ENCODE data around the gene SLC25A42. TPM values are rescaled to one million over a fixed set of nuclear protein-coding genes. Genes with fewer than 3 reads are reported as not detected.
"Not testable (repeated sequence)": the region's sequence is repeated elsewhere in the genome, so short reads cannot be mapped to it uniquely, and the experiment has no call there.

The SLC25A42 gene
- total RNA-seq, 2 donors from 2014 or later, result 18.2 to 27.7 TPM

DNA sequence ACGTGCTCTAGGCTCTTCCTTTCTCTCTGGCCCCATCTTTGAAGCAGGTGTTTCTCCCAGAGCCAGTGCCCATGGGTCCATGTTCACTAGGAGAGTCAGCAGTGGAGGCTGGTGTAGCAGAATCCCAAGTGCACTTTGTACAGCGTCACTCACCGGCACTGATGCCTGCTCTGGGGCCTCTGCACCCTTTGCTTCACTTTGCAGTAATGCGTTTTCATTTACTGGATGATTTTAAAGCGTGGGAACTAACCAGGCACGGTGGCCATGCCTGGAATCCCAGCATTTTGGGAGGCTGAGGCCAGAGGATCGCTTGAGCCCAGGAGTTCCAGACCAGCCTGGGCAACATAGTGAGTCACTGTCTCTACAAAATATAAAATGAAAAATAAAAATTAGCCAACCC lies 30.7 kb downstream of the SLC25A42 start:
- H3K4me1 Mint-ChIP-seq (ENCODE audit: low read depth), result peaks cover 4% of the 10 kb centered on the region
- H3K9me3 Mint-ChIP-seq, result no peaks in the 10 kb centered on the region
- H3K36me3 Mint-ChIP-seq (ENCODE audit: insufficient read depth in 2 of 2), result no peaks in the 10 kb centered on the region
- ATAC-seq (replicated peaks in 1 of 2) (no peak), DNase-seq (no peak)
- no peaks in the 10 kb centered on the region for H3K27me3 Mint-ChIP-seq (ENCODE audit: low read depth)
- H3K27ac Mint-ChIP-seq, result no peak overlapping the region
- no peak overlapping the region for H3K4me3 Mint-ChIP-seq

DNA sequence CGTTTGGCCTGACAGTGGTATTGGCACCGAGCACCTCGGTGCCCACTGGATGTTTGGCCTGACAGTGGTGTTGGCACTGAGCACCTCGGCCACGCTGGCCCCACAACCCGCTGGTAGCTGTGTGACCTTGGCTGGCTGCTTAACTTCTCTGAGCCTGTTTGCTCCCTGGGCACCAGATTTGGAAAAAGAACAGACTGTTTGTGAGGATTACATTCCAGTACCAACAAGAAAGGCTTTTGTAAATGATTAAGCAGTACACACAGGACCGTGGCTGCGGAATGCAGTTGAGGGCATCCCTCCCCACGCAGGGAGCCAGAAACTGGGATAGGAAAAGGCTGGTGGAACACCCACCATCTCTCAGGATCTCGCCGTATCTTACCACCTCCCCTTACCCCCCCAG lies 31.9 kb downstream of the SLC25A42 start:
- H3K4me3 Mint-ChIP-seq, result no peak overlapping the region
- no peaks in the 10 kb centered on the region for H3K36me3 Mint-ChIP-seq (ENCODE audit: insufficient read depth in 2 of 2)
- no peak overlapping the region for H3K27ac Mint-ChIP-seq
- DNase-seq, result no peak
- no peak for ATAC-seq (replicated peaks in 1 of 2)
- no peaks in the 10 kb centered on the region for H3K9me3 Mint-ChIP-seq
- H3K27me3 Mint-ChIP-seq (ENCODE audit: low read depth), result no peaks in the 10 kb centered on the region
- peaks cover 4% of the 10 kb centered on the region for H3K4me1 Mint-ChIP-seq (ENCODE audit: low read depth)

DNA sequence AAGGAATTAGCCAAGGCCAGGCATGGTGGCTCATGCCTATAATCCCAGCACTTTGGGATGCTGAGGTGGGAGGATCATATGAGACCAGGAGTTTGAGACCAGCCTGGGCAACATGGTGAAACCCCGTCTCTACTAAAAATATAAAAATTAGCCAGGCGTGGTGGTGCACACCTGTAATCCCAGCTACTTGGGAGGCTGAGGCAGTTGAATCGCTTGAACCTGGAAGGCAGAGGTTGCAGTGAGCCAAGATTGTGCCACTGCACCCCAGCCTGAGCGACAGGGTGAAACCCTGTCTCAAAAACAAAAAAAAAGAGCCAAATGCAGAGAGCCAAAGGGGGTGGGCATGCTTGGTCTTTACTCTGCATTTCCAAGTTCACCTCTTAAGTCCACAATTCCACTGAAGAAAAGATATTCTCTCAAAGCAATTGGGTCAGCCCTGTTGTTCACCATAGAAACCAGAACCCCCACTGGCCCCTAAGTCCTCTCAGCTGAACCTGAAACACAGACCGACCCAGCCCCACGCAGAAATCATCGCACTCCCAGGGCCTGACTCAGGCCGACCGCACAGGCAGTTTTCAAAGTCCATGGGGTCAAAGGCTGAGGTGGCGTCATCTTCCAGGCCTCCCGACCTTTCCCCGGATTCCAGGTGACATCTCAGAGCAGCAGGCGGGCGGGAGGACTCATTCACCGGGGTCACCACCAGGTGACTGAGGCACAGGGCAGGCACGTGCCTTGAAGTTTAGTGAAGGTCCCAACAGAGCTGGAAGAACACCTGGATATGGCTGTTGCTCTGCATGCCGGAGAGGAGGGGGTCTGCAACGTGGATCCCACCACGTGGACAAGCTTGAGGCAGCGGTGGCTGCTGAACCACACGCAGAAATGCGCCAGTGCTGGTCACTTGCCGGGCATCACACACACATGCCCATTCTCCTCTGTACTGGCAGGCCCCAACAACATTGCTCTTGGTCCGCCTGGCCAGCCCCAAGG lies 33.1 kb downstream of the SLC25A42 start:
- no peak for DNase-seq
- H3K36me3 Mint-ChIP-seq (ENCODE audit: insufficient read depth in 2 of 2), result no peaks in the 10 kb centered on the region
- peaks cover 4% of the 10 kb centered on the region for H3K4me1 Mint-ChIP-seq (ENCODE audit: low read depth)
- no peak for ATAC-seq (replicated peaks in 1 of 2)
- H3K9me3 Mint-ChIP-seq, result no peaks in the 10 kb centered on the region
- H3K4me3 Mint-ChIP-seq, result no peak overlapping the region
- H3K27me3 Mint-ChIP-seq (ENCODE audit: low read depth), result no peaks in the 10 kb centered on the region
- no peak overlapping the region for H3K27ac Mint-ChIP-seq

DNA sequence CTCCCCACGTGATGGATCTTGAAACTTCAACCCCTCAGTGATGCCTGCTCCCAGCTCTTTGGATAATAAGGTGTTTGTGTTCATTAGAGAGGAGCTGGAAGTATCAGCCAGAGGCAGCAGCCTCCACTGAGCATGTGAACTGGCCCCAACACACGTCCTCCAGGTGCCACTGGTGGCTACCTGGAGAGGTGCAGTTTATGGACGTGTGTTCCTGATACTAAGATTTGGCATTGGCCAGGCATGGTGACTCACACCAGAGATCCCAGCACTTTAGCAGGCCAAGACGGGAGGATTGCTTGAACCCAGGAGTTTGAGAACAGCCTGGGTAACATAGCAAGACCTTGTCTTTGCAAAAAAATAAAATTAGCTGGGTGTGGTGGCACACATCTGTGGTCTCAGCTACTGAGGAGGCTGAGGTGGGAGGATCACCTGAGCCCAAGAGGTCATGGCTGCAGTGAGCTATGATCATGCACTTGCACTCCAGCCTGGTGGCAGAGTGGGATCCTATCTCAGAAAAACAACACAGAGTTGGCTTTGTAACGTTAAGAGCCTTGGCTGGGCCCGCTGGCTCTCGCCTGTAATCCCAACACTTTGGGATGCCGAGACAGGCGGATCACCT lies 34.4 kb downstream of the SLC25A42 start:
- no peaks in the 10 kb centered on the region for H3K27me3 Mint-ChIP-seq (ENCODE audit: low read depth)
- H3K4me1 Mint-ChIP-seq (ENCODE audit: low read depth), result peaks cover 4% of the 10 kb centered on the region
- DNase-seq (no peak), ATAC-seq (replicated peaks in 1 of 2) (no peak)
- no peak overlapping the region for H3K27ac Mint-ChIP-seq
- H3K4me3 Mint-ChIP-seq, result no peak overlapping the region
- H3K36me3 Mint-ChIP-seq (ENCODE audit: insufficient read depth in 2 of 2), result no peaks in the 10 kb centered on the region
- H3K9me3 Mint-ChIP-seq, result no peaks in the 10 kb centered on the region

DNA sequence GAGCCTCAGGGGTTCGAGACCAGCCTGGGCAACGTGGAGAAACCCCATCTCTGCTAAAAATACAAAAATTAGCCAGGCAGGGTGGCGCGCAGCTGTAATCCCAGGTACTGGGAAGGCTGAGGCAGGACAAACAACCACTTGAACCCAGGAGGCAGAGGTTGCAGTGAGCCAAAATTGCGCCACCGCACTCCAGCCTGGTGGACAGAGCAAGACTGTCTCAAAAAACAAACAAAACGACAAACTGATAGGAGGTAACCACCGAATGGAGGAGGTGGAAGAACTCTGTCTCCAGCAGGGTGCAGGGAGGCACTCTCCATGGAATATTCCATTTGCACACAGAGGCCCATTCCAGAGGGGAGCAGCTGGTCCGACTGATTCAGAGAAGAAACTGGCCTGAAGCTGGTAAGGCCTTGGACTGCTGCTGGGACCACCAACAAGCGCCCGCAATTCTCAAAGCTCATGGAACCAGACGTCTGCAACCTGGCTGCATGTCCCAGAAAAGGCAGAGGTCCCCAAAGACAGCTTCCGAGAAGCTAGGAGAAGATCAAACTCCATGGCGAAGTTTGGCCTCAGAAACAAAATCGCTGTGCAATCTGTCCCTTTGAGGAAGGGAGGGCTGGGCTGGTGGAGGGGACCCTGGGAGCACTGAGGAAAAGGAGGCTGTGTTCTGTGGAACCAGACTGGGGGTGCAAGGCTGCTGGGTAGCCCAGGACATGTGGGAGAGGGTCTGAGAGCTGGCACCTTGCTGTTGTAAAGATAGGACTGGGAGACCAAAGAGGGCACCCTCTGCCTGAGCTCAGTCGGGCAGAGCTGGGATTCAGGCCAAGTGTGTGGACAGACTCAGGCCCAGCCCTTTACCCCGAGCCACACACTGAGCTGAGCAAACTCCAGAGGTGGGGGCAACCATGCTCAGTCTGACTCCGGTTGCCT lies 35.2 kb downstream of the SLC25A42 start:
- no peak overlapping the region for H3K27ac Mint-ChIP-seq
- H3K9me3 Mint-ChIP-seq, result no peaks in the 10 kb centered on the region
- ATAC-seq (replicated peaks in 1 of 2) (no peak), DNase-seq (no peak)
- no peaks in the 10 kb centered on the region for H3K27me3 Mint-ChIP-seq (ENCODE audit: low read depth)
- no peak overlapping the region for H3K4me3 Mint-ChIP-seq
- no peaks in the 10 kb centered on the region for H3K36me3 Mint-ChIP-seq (ENCODE audit: insufficient read depth in 2 of 2)
- peaks cover 4% of the 10 kb centered on the region for H3K4me1 Mint-ChIP-seq (ENCODE audit: low read depth)

DNA sequence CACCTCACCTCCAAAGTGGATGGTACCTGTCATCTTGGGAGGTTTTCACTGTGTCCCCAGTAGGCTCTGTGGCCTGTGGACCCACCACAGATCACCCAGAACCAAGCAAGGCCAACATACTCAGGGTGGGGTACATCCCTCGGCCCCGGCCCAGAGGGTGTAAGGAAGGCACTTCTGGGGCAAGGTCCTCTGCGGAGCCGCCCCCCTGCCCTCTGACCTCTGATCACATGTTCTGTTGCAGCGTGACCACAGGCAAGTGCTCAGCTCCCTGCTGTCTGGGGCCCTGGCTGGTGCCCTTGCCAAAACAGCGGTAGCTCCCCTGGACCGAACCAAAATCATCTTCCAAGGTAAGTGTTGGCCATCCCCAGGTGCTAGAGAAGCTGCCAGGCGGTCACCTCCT lies 37.7 kb downstream of the SLC25A42 start:
- ATAC-seq (replicated peaks in 1 of 2) (no peak), DNase-seq (no peak)
- Mint-ChIP-seq H3K4me3 (no peak overlapping the region), H3K36me3 (ENCODE audit: insufficient read depth in 2 of 2) (no peaks in the 10 kb centered on the region), H3K4me1 (ENCODE audit: low read depth) (no peaks in the 10 kb centered on the region), H3K9me3 (no peaks in the 10 kb centered on the region), H3K27me3 (ENCODE audit: low read depth) (no peaks in the 10 kb centered on the region), H3K27ac (no peak overlapping the region)

DNA sequence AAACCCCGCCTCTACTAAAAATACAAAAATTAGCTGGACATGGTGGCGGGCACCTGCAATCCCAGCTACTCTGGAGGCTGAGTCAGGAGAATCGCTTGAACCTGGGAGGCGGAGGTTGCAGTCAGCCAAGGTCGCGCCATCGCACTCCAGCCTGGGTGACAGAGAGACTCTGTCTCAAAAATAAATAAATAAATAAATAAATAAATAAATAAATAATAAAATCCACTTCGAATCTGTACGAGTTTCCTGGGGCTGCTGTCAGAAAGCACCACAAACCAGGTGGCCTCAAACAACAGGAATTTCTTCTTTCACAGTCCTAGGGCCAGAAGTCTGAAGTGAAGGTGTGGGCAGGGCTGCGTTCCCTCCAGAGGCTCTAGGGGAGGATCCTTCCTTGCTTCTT lies 38.8 kb downstream of the SLC25A42 start:
- H3K9me3 Mint-ChIP-seq; H3K4me3 Mint-ChIP-seq; H3K27me3 Mint-ChIP-seq (ENCODE audit: low read depth); ATAC-seq (replicated peaks in 1 of 2); DNase-seq; H3K36me3 Mint-ChIP-seq (ENCODE audit: insufficient read depth in 2 of 2); H3K27ac Mint-ChIP-seq; H3K4me1 Mint-ChIP-seq (ENCODE audit: low read depth): not testable (repeated sequence)

DNA sequence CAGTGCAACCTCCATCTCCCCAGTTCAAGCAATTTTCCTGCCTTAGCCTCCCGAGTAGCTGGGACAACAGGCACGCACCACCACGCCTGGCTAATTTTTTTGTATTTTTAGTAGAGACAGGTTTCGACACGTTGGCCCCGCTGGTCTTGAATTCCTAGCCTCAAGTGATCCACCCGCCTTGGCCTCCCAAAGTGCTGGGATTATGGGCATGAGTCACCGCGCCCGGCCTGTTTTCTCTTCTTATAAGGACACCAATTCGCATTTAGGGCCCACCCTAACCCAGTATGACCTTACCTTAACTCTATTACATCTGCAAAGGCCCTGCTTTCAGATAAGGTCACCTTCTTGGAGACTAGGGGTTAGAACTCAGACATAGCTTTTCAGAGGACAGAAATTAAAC lies 39.4 kb downstream of the SLC25A42 start:
- Mint-ChIP-seq H3K4me3 (no peak overlapping the region), H3K4me1 (ENCODE audit: low read depth) (no peaks in the 10 kb centered on the region), H3K36me3 (ENCODE audit: insufficient read depth in 2 of 2) (no peaks in the 10 kb centered on the region), H3K27me3 (ENCODE audit: low read depth) (no peaks in the 10 kb centered on the region), H3K9me3 (no peaks in the 10 kb centered on the region), H3K27ac (no peak overlapping the region)
- ATAC-seq (replicated peaks in 1 of 2), result no peak
- DNase-seq, result no peak

DNA sequence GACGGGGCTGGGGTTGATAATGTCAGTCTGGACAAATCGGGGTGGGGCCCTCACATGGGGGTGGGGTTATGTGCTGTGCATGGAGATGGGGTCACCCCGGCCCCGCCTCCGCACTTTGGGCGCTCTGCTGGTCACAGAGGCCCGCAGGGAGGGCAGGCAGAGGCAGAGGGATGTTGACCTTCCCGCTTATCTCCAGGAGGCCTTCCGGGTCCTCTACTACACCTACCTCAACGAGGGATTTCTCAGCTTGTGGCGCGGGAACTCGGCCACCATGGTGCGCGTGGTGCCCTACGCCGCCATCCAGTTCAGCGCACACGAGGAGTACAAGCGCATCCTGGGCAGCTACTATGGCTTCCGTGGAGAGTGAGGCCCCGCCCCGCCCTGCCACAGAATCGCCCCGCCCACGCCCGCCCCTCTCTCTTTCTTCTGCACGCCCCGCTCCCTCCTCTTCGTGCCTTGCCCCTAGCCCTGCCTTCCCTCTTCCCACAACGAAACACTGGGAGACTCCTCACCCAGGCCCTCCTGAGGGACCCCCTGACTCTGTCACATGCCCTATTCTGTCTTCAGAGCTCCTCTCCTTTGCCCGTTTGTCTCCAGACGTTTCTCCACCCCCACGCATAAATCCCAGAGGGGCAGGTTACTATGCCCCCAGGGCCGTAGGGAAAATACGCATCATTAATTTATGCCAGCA lies 41.7 kb downstream of the SLC25A42 start:
- no peaks in the 10 kb centered on the region for H3K27me3 Mint-ChIP-seq (ENCODE audit: low read depth)
- ATAC-seq (replicated peaks in 1 of 2), result no peak
- DNase-seq, result peak in 1 of 2 donors; percentile 4
- H3K4me1 Mint-ChIP-seq (ENCODE audit: low read depth), result no peaks in the 10 kb centered on the region
- no peak overlapping the region for H3K4me3 Mint-ChIP-seq
- no peaks in the 10 kb centered on the region for H3K9me3 Mint-ChIP-seq
- no peaks in the 10 kb centered on the region for H3K36me3 Mint-ChIP-seq (ENCODE audit: insufficient read depth in 2 of 2)
- no peak overlapping the region for H3K27ac Mint-ChIP-seq

DNA sequence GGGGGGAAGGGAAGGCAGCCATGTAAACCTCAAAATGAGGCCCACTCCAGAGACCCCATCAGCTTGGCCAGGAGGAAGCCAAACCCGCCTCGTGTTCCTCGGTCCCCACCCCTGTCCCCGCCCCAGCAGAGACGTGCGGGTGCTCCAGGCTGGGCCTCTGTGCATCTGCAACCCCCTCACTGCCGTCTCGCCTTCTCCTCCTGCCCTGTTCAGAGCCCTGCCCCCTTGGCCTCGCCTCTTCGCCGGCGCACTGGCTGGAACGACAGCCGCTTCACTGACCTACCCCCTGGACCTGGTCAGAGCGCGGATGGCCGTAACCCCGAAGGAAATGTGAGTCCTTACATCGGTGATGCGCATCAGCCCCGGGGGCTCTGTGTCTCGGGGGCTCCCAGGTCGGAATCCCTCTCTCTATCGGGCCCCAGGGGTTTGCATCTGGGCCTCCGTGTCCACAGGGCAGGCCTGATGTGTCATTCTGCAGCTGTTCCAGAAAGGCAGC lies 42.3 kb downstream of the SLC25A42 start:
- Mint-ChIP-seq H3K27me3 (ENCODE audit: low read depth) (no peaks in the 10 kb centered on the region), H3K27ac (no peak overlapping the region), H3K4me1 (ENCODE audit: low read depth) (no peaks in the 10 kb centered on the region), H3K4me3 (no peak overlapping the region), H3K36me3 (ENCODE audit: insufficient read depth in 2 of 2) (no peaks in the 10 kb centered on the region), H3K9me3 (no peaks in the 10 kb centered on the region)
- ATAC-seq (replicated peaks in 1 of 2), result no peak
- no peak for DNase-seq

DNA sequence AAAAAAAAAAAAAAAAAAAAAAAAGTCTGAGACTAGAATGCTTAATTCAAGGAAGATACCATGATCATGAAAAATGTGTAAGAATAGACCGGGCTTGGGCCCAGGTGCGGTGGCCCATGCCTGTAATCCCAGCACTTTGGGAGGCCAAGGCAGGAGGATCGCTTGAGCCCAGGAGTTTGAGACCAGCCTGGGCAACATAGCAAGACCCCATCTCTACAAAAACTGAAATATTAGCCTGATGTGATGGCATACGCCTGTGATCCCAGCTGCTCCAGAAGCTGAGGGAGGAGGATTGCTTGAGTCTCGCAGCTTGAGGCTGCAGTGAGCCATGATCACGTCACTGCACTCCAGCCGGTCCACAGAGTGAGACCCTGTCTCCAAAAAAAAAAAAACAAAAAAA lies 43.1 kb downstream of the SLC25A42 start:
- not testable (repeated sequence) for H3K27ac Mint-ChIP-seq; H3K36me3 Mint-ChIP-seq (ENCODE audit: insufficient read depth in 2 of 2); H3K27me3 Mint-ChIP-seq (ENCODE audit: low read depth); H3K4me1 Mint-ChIP-seq (ENCODE audit: low read depth); H3K4me3 Mint-ChIP-seq; H3K9me3 Mint-ChIP-seq; DNase-seq; ATAC-seq (replicated peaks in 1 of 2)

DNA sequence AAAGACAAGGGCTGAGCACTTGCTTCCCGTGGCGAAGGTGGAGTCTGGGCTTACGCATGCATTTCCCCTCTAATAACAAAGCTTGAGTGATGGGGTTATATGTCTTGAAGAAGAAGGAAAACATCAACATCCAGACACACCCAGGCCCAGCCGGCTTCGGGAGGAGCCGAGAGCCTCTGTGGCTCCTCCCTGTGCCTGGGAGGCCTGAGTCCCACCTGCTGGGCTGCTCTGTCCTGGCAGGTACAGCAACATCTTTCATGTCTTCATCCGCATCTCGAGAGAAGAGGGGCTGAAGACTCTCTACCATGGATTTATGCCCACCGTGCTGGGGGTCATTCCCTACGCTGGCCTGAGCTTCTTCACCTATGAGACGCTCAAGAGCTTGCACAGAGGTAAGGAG lies 43.9 kb downstream of the SLC25A42 start:
- H3K4me3 Mint-ChIP-seq, result no peak overlapping the region
- H3K27ac Mint-ChIP-seq, result no peak overlapping the region
- H3K36me3 Mint-ChIP-seq (ENCODE audit: insufficient read depth in 2 of 2), result no peaks in the 10 kb centered on the region
- no peaks in the 10 kb centered on the region for H3K4me1 Mint-ChIP-seq (ENCODE audit: low read depth)
- DNase-seq, result no peak
- no peaks in the 10 kb centered on the region for H3K27me3 Mint-ChIP-seq (ENCODE audit: low read depth)
- no peaks in the 10 kb centered on the region for H3K9me3 Mint-ChIP-seq
- no peak for ATAC-seq (replicated peaks in 1 of 2)
